HepG2 (cell line): Measurements from ENCODE around the gene SOWAHD. TPM values are rescaled to one million over a fixed set of nuclear protein-coding genes. Genes with fewer than 3 reads are reported as not detected.

ENCODE experiments used
- DZIP1 ChIP-seq: sonication (generic); formaldehyde crosslinking; IDR thresholded peaks from 2 replicates; pipeline ENCODE4 v1.5.0; 2020; ENCODE audit warnings: mild to moderate bottlenecking, missing genetic modification reagents
- ELF3 ChIP-seq: IDR thresholded peaks from 2 replicates; pipeline ENCODE4 v1.6.1; 2016; ENCODE audit warnings: missing genetic modification reagents, missing compliant biosample characterization
- ELK4 ChIP-seq: sonication (generic); formaldehyde crosslinking; IDR thresholded peaks from 2 replicates; pipeline ENCODE4 v1.9.0; 2021; ENCODE audit warnings: missing genetic modification reagents, borderline replicate concordance
- PAWR ChIP-seq: sonication (generic); formaldehyde crosslinking; IDR thresholded peaks from 2 replicates; pipeline ENCODE4 v1.4.0; 2020; ENCODE audit warnings: missing genetic modification reagents, mild to moderate bottlenecking, borderline replicate concordance
- PRDM15 ChIP-seq: sonication (generic); formaldehyde crosslinking; IDR thresholded peaks from 2 replicates; pipeline ENCODE4 v1.4.0; 2020; ENCODE audit warnings: missing genetic modification reagents
- ZBTB8A ChIP-seq: sonication (generic); formaldehyde crosslinking; IDR thresholded peaks from 2 replicates; pipeline ENCODE4 v1.4.0; 2020; ENCODE audit warnings: mild to moderate bottlenecking, low read depth, missing genetic modification reagents, borderline replicate concordance
- ZNF317 ChIP-seq: sonication (generic); formaldehyde crosslinking; IDR thresholded peaks from 2 replicates; pipeline ENCODE4 v1.5.0; 2020; ENCODE audit warnings: mild to moderate bottlenecking, missing genetic modification reagents
- ZNF362 ChIP-seq: sonication (generic); formaldehyde crosslinking; IDR thresholded peaks from 2 replicates; pipeline ENCODE4 v1.4.0; 2020; ENCODE audit warnings: missing genetic modification reagents, mild to moderate bottlenecking, borderline replicate concordance
- ZNF646 ChIP-seq: sonication (generic); formaldehyde crosslinking; IDR thresholded peaks from 2 replicates; pipeline ENCODE4 v1.9.0; 2021; ENCODE audit warnings: mild to moderate bottlenecking, missing genetic modification reagents
- ZSCAN5A ChIP-seq: sonication (generic); formaldehyde crosslinking; IDR thresholded peaks from 2 replicates; pipeline ENCODE4 v1.8.0; 2022; ENCODE audit warnings: mild to moderate bottlenecking, missing genetic modification reagents, borderline replicate concordance
- polyA plus RNA-seq, 8 experiments: library from polyadenylated mRNA; depleted of rRNA in 3 of 8; stranded (reverse) in 7 of 8; unstranded in 1 of 8; fragments of >200 nt; fragmentation: Illumina TruSeq in 4 of 8; extraction: Trizol in 4 of 8; gene quantifications; 2 replicates each; pipeline versions ENCODE4 v1.2.1 to v1.2.3, GENCODE V29; 2011 to 2016; ENCODE audit warnings: low read depth in 4 of 8, missing spikeins in 1 of 8, mixed read lengths in 1 of 8; ENCODE audit not compliant: insufficient read depth in 1 of 8
- total RNA-seq, 5 experiments: library from RNA; depleted of rRNA; stranded (reverse); fragments of >200 nt; fragmentation: Illumina TruSeq; extraction: Trizol; gene quantifications; 2 replicates each; pipeline ENCODE4 v1.2.3, GENCODE V29; 2016; ENCODE audit warnings: low read depth in 1 of 5

SOWAHD gene
- total and polyA plus RNA-seq, 2 of the 13 experiments (the other 11 are each of a cell fraction or from before 2014, with no cell fraction given), result 1.0 to 1.3 TPM

GRCh38 chrX:119757979-119758730, at the start of gene SOWAHD (continued):
- TF ChIP-seq ZNF646, result no peak
- TF ChIP-seq ELK4 (CRISPR knock-in tag), result no peak
- no peak for TF ChIP-seq ZNF317 (CRISPR knock-in tag)
- no peak for TF ChIP-seq ZSCAN5A (CRISPR knock-in tag)
- 0 out of 2 replicates have a peak, but pooled peaks have one; percentile 17 for TF ChIP-seq ELF3 (CRISPR knock-in tag)
- TF ChIP-seq ZNF362, result no peak
- no peak for TF ChIP-seq ZBTB8A (CRISPR knock-in tag)
- no peak for TF ChIP-seq PRDM15 (CRISPR knock-in tag)
- TF ChIP-seq PAWR (CRISPR knock-in tag), result no peak
- TF ChIP-seq DZIP1 (CRISPR knock-in tag), result no peak
